Kidney (tissue), 14 donors: ENCODE data around the gene RABGGTB. TPM values are rescaled to one million over a fixed set of nuclear protein-coding genes. Genes with fewer than 3 reads are reported as not detected.
"Not testable (repeated sequence)": the region's sequence is repeated elsewhere in the genome, so short reads cannot be mapped to it uniquely, and the experiment has no call there.

ENCODE experiments used
- DNase-seq, 5 donors: peaks; one replicate each; pipeline ENCODE4 v3.0.0-alpha.2; 2013 to 2020
- FAIRE-seq: peaks from 2 replicates; lab custom pipeline; 2012; peaks lifted over from hg19 to GRCh38; lab: Jason Lieb, UNC
- H3K27ac ChIP-seq, 2 donors: one replicate each; pipeline ENCODE4 v1.7.0; 2013; ENCODE audit warnings: low read depth in 2 of 2, low read length in 2 of 2, inconsistent platforms in 1 of 2
- H3K27me3 ChIP-seq: one replicate; pipeline ENCODE4 v1.7.1; 2013; ENCODE audit warnings: low read length, inconsistent platforms; ENCODE audit not compliant: control insufficient read depth, insufficient read depth
- H3K36me3 ChIP-seq, 3 donors: one replicate each; pipeline versions ENCODE4 v1.7.0 to v1.7.1; 2013; ENCODE audit warnings: low read length in 3 of 3, control low read depth in 1 of 3, inconsistent platforms in 1 of 3; ENCODE audit not compliant: insufficient read depth in 3 of 3, control insufficient read depth in 2 of 3
- H3K4me1 ChIP-seq, 3 donors: one replicate each; pipeline versions ENCODE4 v1.7.0 to v1.7.1; 2013; ENCODE audit warnings: low read length in 3 of 3, inconsistent platforms in 1 of 3, low read depth in 1 of 3; ENCODE audit not compliant: control insufficient read depth in 2 of 3, insufficient read depth in 2 of 3
- H3K4me3 ChIP-seq, 3 donors: one replicate each; pipeline versions ENCODE4 v1.7.0 to v1.8.1; 2013; ENCODE audit warnings: low read length in 3 of 3, control low read depth in 1 of 3, inconsistent platforms in 1 of 3
- H3K9ac ChIP-seq, 3 donors: one replicate each; pipeline versions ENCODE4 v1.7.0 to v1.7.1; 2013; ENCODE audit warnings: low read length in 3 of 3, control low read depth in 1 of 3, inconsistent platforms in 1 of 3
- H3K9me3 ChIP-seq, 3 donors: one replicate each; pipeline versions ENCODE4 v1.7.0 to v1.7.1; 2013; ENCODE audit warnings: low read length in 3 of 3, control low read depth in 1 of 3, inconsistent platforms in 1 of 3; ENCODE audit not compliant: control insufficient read depth in 2 of 3, insufficient read depth in 1 of 3
- CTCF ChIP-seq: IDR thresholded peaks from 3 replicates; pipeline ENCODE4 v1.5.1; 2012; ENCODE audit warnings: mild to moderate bottlenecking, moderate library complexity, borderline replicate concordance; ENCODE audit not compliant: insufficient read depth; ENCODE audit errors: extremely low read depth
- intact Hi-C: fragments of 100-400 bp; cut with DNase I; formaldehyde crosslinking; loops from one replicate; pipeline ENCODE4 v1.11.1; 2022
- polyA plus RNA-seq: library from polyadenylated mRNA; stranded (reverse); fragments of 350-450 nt; fragmentation: Illumina TruSeq; extraction: RNeasy Lipid Tissue Mini Kit (QIAGEN cat#74804); gene quantifications from one replicate; pipeline ENCODE4 v1.2.3, GENCODE V29; 2014; ENCODE audit warnings: low read depth, low replicate concordance; ENCODE audit not compliant: insufficient read depth
- total RNA-seq: library from RNA; stranded (reverse); fragmentation: NEBNext Ultra II Directional; extraction: Animal tissue kit (Norgen Biotek cat#: 25700); gene quantifications from one replicate; pipeline ENCODE4 v1.2.1, GENCODE V29; 2021
- donor health status: control.
- donor health status: control.
- donor health status: control.
- donor health status: control.
- donor health status: control.
- donor health status: DM: yes; HTN: yes; CAD: no.
- donor health status: Normal renal cell carcinoma (clear cell type).

RABGGTB gene
- total and polyA plus RNA-seq, 2 donors from 2014 or later, result 60.2 to 86.7 TPM

GRCh38 chr1:75745276-75745675 is 40.8 kb upstream of the RABGGTB start:
- no peak for FAIRE-seq
- H3K36me3 ChIP-seq, result peaks cover 7 to 33% (median 27%) of the 10 kb centered on the region in 3 donors
- intact Hi-C loops, result no loop called here
- no peak overlapping the region for H3K4me3 ChIP-seq
- H3K9ac ChIP-seq, result no peak overlapping the region
- no peak overlapping the region for H3K27ac ChIP-seq
- TF ChIP-seq CTCF, result no peak
- DNase-seq, result no peak
- no peaks in the 10 kb centered on the region for H3K9me3 ChIP-seq
- H3K4me1 ChIP-seq, result no peaks in the 10 kb centered on the region
- no peaks in the 10 kb centered on the region for H3K27me3 ChIP-seq

GRCh38 chr1:75757210-75757609 is 28.8 kb upstream of the RABGGTB start:
- intact Hi-C loops, H3K27ac ChIP-seq, DNase-seq, H3K27me3 ChIP-seq, H3K4me3 ChIP-seq, H3K4me1 ChIP-seq, H3K9me3 ChIP-seq, FAIRE-seq, H3K9ac ChIP-seq: not testable (repeated sequence)
- peaks cover 4 to 13% (median 7%) of the 10 kb centered on the region in 3 donors for H3K36me3 ChIP-seq

DNA sequence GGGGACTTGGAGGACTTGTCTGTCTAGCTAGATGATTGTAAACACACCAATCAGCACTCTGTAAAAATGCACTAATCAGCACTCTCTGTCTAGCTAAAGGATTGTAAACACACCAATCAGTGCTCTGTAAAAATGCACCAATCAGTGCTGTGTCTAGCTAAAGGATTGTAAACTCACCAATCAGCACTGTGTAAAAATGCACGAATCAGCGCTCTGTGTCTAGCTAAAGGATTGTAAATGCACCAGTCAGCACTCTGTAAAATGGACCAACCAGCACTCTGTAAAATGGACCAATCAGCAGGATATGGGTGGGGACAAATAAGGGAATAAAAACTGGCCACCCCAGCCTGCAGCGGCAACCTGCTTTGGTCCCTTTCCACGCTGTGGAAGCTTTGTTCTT is 27.5 kb upstream of the RABGGTB start:
- H3K9me3 ChIP-seq, intact Hi-C loops, H3K9ac ChIP-seq, H3K36me3 ChIP-seq, DNase-seq, FAIRE-seq, H3K4me3 ChIP-seq, H3K27ac ChIP-seq, H3K27me3 ChIP-seq, H3K4me1 ChIP-seq: not testable (repeated sequence)

- H3K4me3 ChIP-seq, result no peak overlapping the region
- FAIRE-seq, result no peak
- DNase-seq, result no peak
- TF ChIP-seq CTCF, result no peak
- no peaks in the 10 kb centered on the region for H3K9me3 ChIP-seq
- no peaks in the 10 kb centered on the region for H3K27me3 ChIP-seq
- intact Hi-C loops, result no loop called here
- no peak overlapping the region for H3K27ac ChIP-seq
- H3K9ac ChIP-seq, result no peak overlapping the region
- H3K4me1 ChIP-seq, result no peaks in the 10 kb centered on the region
- H3K36me3 ChIP-seq, result no peaks in the 10 kb centered on the region
These were observed 21.9 kb upstream of the RABGGTB start for GRCh38 chr1:75764057-75764655.
